GM21381 (cell line): ENCODE data around the gene LDLR.
"Not testable (repeated sequence)": the region's sequence is repeated elsewhere in the genome, so short reads cannot be mapped to it uniquely, and the experiment has no call there.

Source experiments
- ATAC-seq: cut with Tn5 transposase; IDR thresholded peaks from one replicate; pipeline ENCODE4 v1.9.1; 2021; ENCODE audit warnings: mild to moderate bottlenecking, moderate library complexity; ENCODE audit not compliant: unreplicated experiment

Gene LDLR

GRCh38 chr19:11138601-11139300 is 49.5 kb downstream of the LDLR start:
- ATAC-seq, result no peak

- not testable (repeated sequence) for ATAC-seq
Measured at GRCh38 chr19:11140023-11140538, 50.8 kb downstream of the LDLR start.

GRCh38 chr19:11140896-11141295 is 51.6 kb downstream of the LDLR start:
- ATAC-seq, result no peak

- no peak for ATAC-seq
Measured at GRCh38 chr19:11141937-11142527, 52.8 kb downstream of the LDLR start.

- no peak for ATAC-seq
Measured at GRCh38 chr19:11142528-11143171, 53.4 kb downstream of the LDLR start.

- no peak for ATAC-seq
Measured at GRCh38 chr19:11145536-11145924, 56.3 kb downstream of the LDLR start.

- ATAC-seq, result no peak
Measured at GRCh38 chr19:11148001-11148400, 58.7 kb downstream of the LDLR start.

- no peak for ATAC-seq
Measured at GRCh38 chr19:11151181-11151580, 61.9 kb downstream of the LDLR start.

GRCh38 chr19:11152318-11153062 is 63.2 kb downstream of the LDLR start:
- no peak for ATAC-seq

- ATAC-seq, result no peak
Measured at GRCh38 chr19:11154683-11155047, 65.4 kb downstream of the LDLR start.

- peak; percentile 96 for ATAC-seq
Measured at GRCh38 chr19:11155373-11156120, 66.3 kb downstream of the LDLR start, which contains the start of gene SPC24. TSS of gene SPC24 (minus strand) at chr19:11155782. CDS start at chr19:11155776, 6 bp downstream.

- ATAC-seq, result no peak
Measured at GRCh38 chr19:11159598-11160439, 70.6 kb downstream of the LDLR start.

GRCh38 chr19:11160440-11160768 is 71.1 kb downstream of the LDLR start:
- not testable (repeated sequence) for ATAC-seq

GRCh38 chr19:11164296-11164695 is 75.0 kb downstream of the LDLR start:
- ATAC-seq, result no peak

GRCh38 chr19:11164879-11165406 is 75.7 kb downstream of the LDLR start:
- ATAC-seq, result no peak

- ATAC-seq, result no peak
Measured at GRCh38 chr19:11165486-11166030, 76.3 kb downstream of the LDLR start.

- no peak for ATAC-seq
Measured at GRCh38 chr19:11166281-11167142, 77.2 kb downstream of the LDLR start.

- ATAC-seq, result no peak
Measured at GRCh38 chr19:11168568-11168967, 79.3 kb downstream of the LDLR start.
